GM18861 (cell line): ENCODE results near the gene SETD3.
"Not testable (repeated sequence)": the region's sequence is repeated elsewhere in the genome, so short reads cannot be mapped to it uniquely, and the experiment has no call there.

ENCODE experiments used
- ATAC-seq: cut with Tn5 transposase; IDR thresholded peaks from one replicate; pipeline ENCODE4 v1.9.1; 2021; ENCODE audit not compliant: unreplicated experiment

Gene SETD3

GRCh38 chr14:99363616-99364290 lies 116.9 kb downstream of the SETD3 start:
- ATAC-seq = no peak

DNA sequence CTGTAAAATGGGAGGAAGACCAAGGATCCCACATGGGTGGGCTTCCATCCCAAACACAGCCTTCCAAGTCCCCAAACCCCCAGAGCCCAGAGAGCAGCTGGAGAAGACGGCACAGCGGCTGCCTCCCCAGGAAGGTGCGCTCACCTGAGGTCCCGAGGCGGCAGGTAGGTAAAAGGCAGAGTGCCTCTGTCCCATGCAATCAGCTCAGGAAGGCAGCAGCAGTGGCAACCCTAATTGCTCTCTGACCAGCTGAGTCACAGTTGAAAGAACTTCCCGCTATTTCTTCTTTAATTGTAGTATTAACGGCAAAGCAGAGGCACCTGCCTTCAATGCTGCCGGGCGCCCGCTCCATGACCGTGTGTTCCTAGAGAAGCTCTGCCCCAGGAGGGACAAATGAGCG lies 117.6 kb downstream of the SETD3 start:
- ATAC-seq = no peak

GRCh38 chr14:99361596-99362215 lies 119.0 kb downstream of the SETD3 start:
- ATAC-seq = no peak

- ATAC-seq = no peak
These were observed 119.7 kb downstream of the SETD3 start for GRCh38 chr14:99360774-99361595.

DNA sequence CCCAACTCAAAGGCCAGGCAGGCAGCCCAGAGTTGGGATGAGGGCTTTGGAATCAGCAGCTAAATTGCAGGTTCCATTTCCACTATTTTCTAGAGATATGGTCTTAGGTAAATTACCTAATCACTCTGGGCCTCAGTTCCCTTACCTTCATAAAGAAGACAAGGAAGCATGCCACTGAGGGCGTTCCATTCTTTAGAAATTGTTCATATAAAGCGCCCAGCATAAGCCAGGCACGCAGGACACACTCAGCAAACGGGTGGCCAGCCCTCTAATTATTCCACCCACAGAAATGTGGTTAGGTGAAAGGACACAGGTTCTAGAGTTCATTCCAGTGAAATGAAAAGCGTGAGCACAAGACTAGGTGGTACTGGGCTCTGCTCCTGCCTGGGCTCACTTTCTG lies 120.8 kb downstream of the SETD3 start:
- ATAC-seq = no peak

GRCh38 chr14:99357916-99358390 lies 122.7 kb downstream of the SETD3 start:
- no peak for ATAC-seq

DNA sequence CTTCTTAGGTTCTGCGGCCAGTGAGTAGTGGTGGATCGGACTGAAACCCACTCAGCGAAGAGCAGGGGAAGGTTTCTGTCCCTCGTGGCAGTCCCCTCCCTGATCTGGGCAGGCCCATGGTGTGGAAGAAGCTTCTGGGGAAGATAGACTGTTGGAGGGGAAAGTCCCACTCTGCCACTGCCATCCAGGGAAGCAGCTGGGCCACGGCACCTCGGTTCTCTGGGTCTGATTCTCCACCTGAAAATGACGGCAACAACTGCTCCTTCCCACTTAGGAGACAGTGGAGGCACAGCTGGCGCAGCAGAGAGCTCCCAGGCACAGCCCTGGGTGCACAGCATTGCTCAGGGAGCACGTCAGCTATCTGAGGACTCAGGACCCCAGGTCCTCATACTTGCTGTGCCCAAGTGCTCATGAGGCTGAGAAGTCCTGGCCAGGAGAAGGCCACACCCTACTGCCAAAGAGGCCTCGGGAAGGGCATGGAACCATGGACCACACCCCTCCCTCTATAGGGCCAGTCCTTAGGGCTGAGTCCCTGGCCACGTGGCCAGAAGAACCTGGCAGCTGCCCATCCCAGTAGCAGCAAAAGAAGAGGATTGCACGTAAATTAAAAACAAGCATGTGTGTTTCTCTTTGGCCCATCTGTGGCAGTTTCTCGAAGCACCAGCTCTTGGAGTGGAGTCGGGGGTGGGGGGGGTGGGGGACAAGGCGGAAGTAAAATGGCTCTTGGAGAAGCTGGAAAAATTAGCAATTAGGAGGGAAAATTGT lies 123.3 kb downstream of the SETD3 start:
- ATAC-seq = no peak

GRCh38 chr14:99356031-99356608 lies 124.5 kb downstream of the SETD3 start:
- ATAC-seq = no peak

- no peak for ATAC-seq
These were observed 126.3 kb downstream of the SETD3 start for GRCh38 chr14:99354166-99354875.

DNA sequence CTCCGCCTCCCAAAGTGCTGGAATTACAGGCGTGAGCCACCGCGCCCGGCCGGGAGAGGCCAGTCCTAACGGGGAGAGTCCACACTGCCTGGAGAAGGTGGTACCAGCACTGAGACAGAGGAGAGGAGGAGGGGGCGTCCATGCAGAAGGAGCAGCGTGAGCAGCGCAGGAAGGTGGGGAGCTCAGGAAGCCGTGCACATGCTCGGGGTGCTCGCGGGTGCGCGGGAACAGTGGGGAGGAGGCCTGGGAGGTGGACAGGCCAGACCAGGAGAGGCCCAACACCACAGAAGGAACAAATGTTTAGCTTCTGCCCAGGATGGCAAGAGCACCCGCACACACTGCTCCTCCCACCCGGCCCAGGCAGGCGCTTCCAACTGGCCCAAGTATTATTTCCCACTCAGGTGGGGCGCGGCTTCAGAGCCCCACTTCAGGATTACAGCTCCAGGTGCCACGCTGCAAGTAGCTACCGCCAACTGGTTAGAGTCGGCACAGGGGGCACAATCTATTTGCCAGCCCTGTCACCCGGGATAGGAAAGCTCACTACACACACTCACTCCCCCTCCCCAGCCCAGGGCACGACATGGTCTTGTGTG lies 127.9 kb downstream of the SETD3 start:
- no peak for ATAC-seq

GRCh38 chr14:99351166-99352007 lies 129.3 kb downstream of the SETD3 start:
- no peak for ATAC-seq

DNA sequence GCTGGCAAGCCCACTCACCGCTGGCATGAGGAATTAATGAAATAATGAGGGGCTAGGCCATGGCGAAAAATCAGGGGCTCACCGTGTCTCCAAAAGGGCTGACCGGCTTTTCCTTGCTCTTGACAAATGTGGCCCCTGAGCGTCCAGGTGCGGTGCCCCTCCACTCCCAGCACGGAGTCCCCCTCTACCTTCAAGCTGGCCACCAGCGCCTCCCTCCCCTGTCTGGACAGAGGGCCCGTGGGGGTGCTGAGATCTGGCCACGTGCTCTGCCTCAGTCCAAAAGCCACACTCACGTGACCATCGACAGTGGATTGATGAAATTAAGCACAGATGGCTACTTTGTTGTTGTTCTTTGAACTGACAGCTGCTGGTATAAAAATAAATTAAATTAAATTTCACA lies 129.9 kb downstream of the SETD3 start:
- no peak for ATAC-seq

DNA sequence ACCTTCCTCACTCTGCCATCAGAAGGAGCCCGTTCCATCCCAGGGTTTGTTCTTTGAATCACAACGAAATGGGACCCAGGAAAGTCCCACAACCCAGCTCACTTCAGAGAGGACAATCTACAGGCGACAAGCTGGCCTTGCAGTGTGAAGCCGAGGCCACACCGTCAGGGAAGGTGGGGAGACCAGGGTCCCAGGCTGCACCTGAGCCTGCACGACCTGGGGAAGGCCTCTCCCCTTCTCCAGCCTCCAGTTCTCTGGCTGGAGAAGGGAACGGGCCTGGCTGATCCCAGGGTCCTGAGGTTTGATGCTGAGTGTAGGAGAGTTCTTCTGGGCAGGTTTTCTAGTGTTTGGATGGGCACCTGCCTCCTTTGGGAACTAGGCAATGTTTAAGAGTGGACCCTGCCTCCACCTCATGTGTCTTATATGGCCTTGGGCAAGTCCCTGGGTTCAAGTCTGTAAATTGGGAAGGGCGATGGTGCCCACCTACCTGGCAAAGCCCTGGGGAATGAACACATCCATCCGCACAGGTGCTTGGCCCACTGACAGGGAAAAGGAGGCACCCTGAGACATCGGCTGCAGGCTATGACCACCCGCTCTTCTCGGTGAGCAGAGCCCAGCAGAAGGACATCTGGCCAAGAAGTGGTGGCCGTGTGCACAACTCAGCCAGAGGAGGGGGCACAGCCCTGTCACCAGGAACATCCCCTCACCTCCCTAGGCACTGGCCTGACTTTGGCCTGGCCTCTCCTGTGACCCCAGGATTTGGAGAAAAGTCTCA lies 130.8 kb downstream of the SETD3 start:
- no peak for ATAC-seq

GRCh38 chr14:99348816-99349614 lies 131.6 kb downstream of the SETD3 start:
- no peak for ATAC-seq

DNA sequence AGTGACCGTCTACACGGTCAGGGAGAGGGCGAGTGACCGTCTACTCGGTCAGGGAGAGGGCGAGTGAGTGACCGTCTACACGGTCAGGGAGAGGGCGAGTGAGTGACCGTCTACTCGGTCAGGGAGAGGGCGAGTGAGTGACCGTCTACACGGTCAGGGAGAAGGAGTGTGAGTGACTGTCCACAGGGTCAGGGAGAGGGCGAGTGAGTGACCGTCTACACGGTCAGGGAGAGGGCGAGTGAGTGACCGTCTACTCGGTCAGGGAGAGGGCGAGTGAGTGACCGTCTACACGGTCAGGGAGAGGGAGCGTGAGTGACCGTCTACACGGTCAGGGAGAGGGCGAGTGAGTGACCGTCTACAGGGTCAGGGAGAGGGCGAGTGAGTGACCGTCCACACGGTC lies 132.4 kb downstream of the SETD3 start:
- ATAC-seq = not testable (repeated sequence)
